ENCODE measurements around the gene HOMER1.

HOMER1 gene

GRCh38 chr5:79552984-79553383 is 39.0 kb upstream of the HOMER1 start:
- no peak for DNase-seq (ENCODE audit: low read depth)

DNA sequence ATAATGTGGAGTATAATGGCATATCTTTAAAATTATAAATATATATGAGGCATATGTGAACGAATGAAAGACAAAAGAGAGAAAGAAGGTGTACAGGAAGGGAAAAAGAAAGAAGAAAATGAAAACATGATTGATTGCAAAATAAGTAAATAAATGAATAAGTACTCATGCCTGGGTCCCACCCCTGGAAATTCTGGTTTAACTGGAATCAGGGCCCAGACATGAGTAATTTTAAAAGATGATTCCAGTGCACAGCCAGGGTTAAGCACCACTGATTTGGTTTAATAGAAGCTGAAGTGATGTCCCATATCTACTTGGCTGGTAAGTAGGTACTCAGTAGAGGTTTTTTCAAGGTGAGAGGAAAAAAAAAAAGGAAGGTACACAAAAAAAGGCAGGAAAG is 34.0 kb upstream of the HOMER1 start:
- H3K4me3 ChIP-seq (ENCODE audit: low read depth, low read length): no peak overlapping the region
- TF ChIP-seq CTCF (IDR thresholded peaks at IDR 0.05; ENCODE audit: low read depth, low read length, missing control alignments): no peak
- no peak for DNase-seq (ENCODE audit: low read depth)

More at GRCh38 chr5:79552984-79553383, 39.0 kb upstream of the HOMER1 start:
- no peak for TF ChIP-seq CTCF (IDR thresholded peaks at IDR 0.05; ENCODE audit: low read depth, low read length, missing control alignments)
- H3K4me3 ChIP-seq (ENCODE audit: low read depth, low read length): no peak overlapping the region

GRCh38 chr5:79547429-79547822 is 33.5 kb upstream of the HOMER1 start:
- TF ChIP-seq CTCF (IDR thresholded peaks at IDR 0.05; ENCODE audit: low read depth, low read length, missing control alignments): no peak

DNA sequence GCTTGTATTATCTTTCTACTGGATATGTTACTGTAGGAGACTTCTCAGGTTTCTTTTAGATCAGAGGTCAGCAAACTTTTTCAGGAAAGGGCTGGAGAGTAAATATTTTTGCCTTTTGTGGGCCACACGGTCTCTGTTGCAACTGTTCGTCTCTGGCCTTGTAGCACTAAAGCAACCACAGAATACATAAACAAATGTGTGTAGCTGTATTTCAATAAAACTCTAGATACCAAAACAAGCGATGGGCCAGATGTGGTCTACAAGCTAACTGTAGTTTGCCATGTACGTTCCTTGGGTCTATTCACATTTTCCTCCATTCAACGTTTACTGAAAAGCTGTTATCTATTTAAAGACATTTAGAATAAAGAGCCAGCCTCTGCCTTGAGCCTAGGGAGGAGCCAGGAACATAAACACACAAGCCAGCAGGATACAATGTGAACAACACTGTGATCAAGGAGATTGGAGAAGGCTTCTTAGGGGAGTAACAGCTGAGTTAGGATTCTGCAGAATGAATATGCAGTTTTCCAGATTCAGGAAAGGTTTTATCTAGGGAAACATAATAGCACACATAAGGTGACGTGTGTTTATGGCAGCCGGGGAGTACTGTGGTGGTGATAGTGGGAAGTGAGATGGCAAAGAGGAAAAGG is 33.0 kb upstream of the HOMER1 start:
- no peak for DNase-seq (ENCODE audit: low read depth)
- no peak for TF ChIP-seq CTCF (IDR thresholded peaks at IDR 0.05; ENCODE audit: low read depth, low read length, missing control alignments)
- H3K4me3 ChIP-seq (ENCODE audit: low read depth, low read length): no peak overlapping the region

More at GRCh38 chr5:79547429-79547822, 33.5 kb upstream of the HOMER1 start:
- DNase-seq (ENCODE audit: low read depth): no peak
- no peak overlapping the region for H3K4me3 ChIP-seq (ENCODE audit: low read depth, low read length)

DNA sequence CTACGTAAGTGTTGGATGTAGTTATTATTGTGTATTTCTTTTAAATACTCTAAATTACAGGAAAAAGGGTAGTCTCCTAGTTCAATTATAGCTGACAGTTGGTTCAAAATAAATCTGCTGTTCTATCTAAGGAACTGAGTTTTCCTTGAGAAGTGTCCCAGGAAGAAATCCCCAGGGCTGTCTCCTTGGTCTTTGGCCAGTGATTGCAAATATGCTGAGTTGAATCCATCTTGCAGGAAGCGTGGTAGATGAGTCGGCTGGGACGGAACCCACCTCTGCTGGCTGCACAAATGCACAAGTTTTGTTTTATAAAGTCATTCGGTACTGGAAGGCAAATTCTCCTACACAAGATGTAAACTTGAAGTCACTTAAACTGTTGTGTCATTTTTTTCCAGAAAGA is 30.2 kb upstream of the HOMER1 start:
- no peak overlapping the region for H3K4me3 ChIP-seq (ENCODE audit: low read depth, low read length)
- TF ChIP-seq CTCF (IDR thresholded peaks at IDR 0.05; ENCODE audit: low read depth, low read length, missing control alignments): no peak
- DNase-seq (ENCODE audit: low read depth): no peak

DNA sequence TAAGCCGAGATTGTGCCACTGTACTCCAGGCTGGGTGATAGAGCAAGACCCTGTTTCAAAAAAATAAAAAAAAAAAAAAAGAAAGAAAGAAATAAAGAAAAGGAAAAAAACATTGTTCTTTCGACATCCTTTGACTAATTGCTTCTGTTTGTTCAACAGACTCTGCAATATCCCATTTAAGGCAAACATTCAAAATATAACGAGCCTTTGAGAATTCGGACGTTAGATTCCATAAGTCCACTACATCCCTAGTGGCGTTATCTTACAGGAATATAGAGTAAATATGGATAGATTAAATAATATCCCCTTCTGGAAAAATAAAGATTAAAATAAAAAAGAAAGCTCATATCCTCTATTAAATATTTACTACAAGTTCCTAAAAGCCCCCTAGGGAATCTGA is 27.0 kb upstream of the HOMER1 start:
- no peak for DNase-seq (ENCODE audit: low read depth)
- no peak overlapping the region for H3K4me3 ChIP-seq (ENCODE audit: low read depth, low read length)
- no peak for TF ChIP-seq CTCF (IDR thresholded peaks at IDR 0.05; ENCODE audit: low read depth, low read length, missing control alignments)
